Stimulated activated CD4-positive, alpha-beta T cell treated with anti-CD3 and anti-CD28 coated beads, Interleukin-15, amount 100 ng/mL, for 24 hours (primary cell): ENCODE results near the gene DBNDD1.
A peak's percentile ranks its signal among the peaks of the same experiment; 100 is the strongest.
"Not testable (repeated sequence)": the region's sequence is repeated elsewhere in the genome, so short reads cannot be mapped to it uniquely, and the experiment has no call there.

Experiments
- DNase-seq: peaks from one replicate; pipeline ENCODE4 v3.0.0-alpha.2; 2020

DBNDD1 gene

GRCh38 chr16:90018652-90019542 is at the start of gene DBNDD1:
DBNDD1 (minus strand) TSS chr16:90019456; CDS start chr16:90019341, 115 bp downstream.
- DNase-seq = no peak

GRCh38 chr16:90061437-90061836 is 42.2 kb upstream of the DBNDD1 start:
- DNase-seq = no peak

- DNase-seq = peak; percentile 48
These were observed 38.5 kb upstream of the DBNDD1 start for GRCh38 chr16:90057738-90058173.

- DNase-seq = not testable (repeated sequence)
These were observed 37.3 kb upstream of the DBNDD1 start for GRCh38 chr16:90056521-90056920.

- no peak for DNase-seq
These were observed 36.1 kb upstream of the DBNDD1 start for GRCh38 chr16:90055371-90055770.

- no peak for DNase-seq
These were observed 35.3 kb upstream of the DBNDD1 start for GRCh38 chr16:90054554-90054953.

GRCh38 chr16:90053902-90054500 is 34.7 kb upstream of the DBNDD1 start:
- DNase-seq = no peak

GRCh38 chr16:90050969-90051368 is 31.7 kb upstream of the DBNDD1 start:
- DNase-seq = no peak

GRCh38 chr16:90048737-90049330 is 29.6 kb upstream of the DBNDD1 start:
- DNase-seq = no peak

- DNase-seq = no peak
These were observed 29.1 kb upstream of the DBNDD1 start for GRCh38 chr16:90048347-90048722.

GRCh38 chr16:90047714-90048346 is 28.6 kb upstream of the DBNDD1 start:
- DNase-seq = no peak

GRCh38 chr16:90046971-90047713 is 27.9 kb upstream of the DBNDD1 start:
- no peak for DNase-seq

- no peak for DNase-seq
These were observed 27.1 kb upstream of the DBNDD1 start for GRCh38 chr16:90046122-90046970.

- no peak for DNase-seq
These were observed 24.9 kb upstream of the DBNDD1 start for GRCh38 chr16:90044111-90044551.

GRCh38 chr16:90043526-90043925 is 24.3 kb upstream of the DBNDD1 start:
- DNase-seq = no peak

- no peak for DNase-seq
These were observed 23.8 kb upstream of the DBNDD1 start for GRCh38 chr16:90042946-90043514.

GRCh38 chr16:90041896-90042473 is 22.7 kb upstream of the DBNDD1 start:
- no peak for DNase-seq

GRCh38 chr16:90040152-90041023 is 21.1 kb upstream of the DBNDD1 start:
- DNase-seq = no peak

- no peak for DNase-seq
These were observed 18.0 kb upstream of the DBNDD1 start for GRCh38 chr16:90037276-90037675.

GRCh38 chr16:90035902-90036301 is 16.6 kb upstream of the DBNDD1 start:
- no peak for DNase-seq
